HG02763 (cell line): ENCODE data around the gene UTP11.

ENCODE experiments used
- ATAC-seq: cut with Tn5 transposase; IDR thresholded peaks from one replicate; pipeline ENCODE4 v1.9.1; 2021; ENCODE audit warnings: mild to moderate bottlenecking, moderate library complexity; ENCODE audit not compliant: unreplicated experiment

Gene UTP11

DNA sequence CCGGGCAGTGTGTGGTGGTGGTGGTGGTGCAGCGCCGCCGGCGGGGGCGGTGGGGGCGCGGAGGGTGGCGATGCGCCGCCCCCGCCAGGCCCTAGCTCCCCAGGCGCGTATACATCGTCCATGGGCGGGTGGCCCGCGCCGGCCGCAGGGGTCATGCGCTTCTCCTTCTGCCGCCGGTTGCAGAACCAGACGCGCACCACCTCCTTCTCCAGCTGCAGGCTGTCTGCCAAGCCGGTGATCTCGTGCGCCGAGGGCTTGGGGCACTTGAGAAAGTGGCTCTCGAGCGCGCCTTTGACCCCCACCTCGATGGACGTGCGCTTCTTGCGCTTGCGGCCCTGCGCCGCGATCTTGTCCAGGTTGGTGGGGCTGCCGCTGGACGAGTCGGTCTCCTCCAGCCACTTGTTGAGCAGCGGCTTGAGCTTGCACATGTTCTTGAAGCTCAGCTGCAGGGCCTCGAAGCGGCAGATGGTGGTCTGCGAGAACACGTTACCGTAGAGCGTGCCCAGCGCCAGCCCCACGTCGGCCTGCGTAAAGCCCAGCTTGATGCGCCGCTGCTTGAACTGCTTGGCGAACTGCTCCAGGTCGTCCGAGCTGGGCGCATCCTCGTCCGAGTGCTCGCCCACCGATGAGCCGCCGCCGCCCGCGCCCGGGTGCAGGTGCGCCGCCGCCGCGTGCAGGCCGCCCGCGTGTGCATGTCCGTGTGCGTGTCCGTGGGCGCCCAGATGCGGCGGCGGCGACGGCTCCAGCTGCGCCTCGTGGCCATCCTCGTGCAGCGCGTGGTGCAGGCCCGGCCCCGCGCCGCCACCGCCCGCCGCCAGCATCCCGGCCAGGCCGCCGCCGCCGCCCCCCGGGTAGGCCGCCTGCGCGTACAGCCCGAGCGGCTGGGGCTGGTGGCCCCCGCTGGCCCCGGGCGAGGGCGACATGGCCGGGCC lies 33.1 kb downstream of the UTP11 start:
- no peak for ATAC-seq

DNA sequence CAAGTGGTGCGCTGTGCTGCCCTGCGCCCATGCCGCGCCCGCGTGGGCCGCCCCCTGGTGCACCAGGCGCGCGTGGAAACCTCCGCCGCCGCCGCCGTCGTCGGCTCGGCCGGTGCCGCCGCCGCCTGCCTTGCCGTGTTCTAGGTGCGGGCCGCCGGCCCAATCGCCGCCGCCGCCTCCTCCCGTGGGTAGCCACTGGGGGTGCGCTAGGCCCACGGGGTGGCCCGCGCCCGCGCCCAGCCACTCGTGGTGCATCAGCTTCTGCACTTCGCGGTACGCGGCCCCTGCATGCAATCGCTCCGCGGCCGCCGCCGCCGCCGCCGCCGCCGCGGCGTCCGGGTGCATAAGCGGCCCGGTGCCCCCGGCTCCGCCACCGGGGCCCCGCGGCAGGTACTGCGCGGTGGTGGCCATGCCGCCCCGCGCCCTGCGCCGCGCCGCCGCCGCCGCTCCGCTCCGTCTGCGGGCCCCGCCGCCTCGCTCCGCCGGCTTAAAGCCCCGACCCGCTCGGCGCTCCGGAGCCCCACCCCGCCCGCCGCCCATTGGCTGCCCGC lies 33.9 kb downstream of the UTP11 start, which contains the start of gene POU3F1:
Gene POU3F1, minus strand, starts transcription at position 461 of the 551 bp plus-strand sequence. Its CDS starts 50 bp downstream, at position 411.
- no peak for ATAC-seq

DNA sequence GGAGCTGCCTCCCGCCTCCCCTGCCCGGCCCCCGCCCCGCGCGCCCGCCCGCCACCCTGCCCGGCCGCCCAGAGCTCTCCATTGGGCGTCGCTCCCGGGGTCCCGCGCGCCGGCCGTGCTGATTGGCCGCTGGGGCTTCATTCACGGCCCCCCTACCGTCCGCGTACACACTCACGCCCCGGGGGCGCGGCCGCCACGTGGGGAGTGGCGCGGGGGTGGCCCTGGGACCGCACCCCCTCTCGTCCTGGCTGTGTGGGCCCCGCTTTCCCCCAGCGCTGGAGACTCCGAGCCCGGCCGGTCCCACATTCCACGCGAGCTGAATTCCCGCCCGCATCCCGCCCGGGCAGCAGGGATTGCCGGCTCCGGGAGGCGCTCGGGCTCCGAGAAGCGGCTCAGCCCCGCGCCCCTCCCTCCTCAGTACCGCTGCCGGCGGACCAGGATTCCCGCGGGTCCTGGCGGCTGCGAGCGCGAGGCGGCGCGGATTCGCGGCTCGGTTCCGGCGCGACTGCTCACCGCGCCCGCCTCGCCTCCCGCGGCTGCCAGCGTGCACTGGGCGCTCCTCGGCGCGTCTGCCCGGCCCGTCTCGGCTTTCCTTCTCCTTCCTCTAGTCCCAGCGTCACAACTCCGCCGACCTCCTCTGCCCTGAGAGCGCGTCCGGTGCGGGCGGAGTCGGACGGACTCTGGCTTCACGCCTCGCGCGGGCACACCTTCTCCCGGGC lies 34.5 kb downstream of the UTP11 start:
- ATAC-seq: peak; percentile 65

DNA sequence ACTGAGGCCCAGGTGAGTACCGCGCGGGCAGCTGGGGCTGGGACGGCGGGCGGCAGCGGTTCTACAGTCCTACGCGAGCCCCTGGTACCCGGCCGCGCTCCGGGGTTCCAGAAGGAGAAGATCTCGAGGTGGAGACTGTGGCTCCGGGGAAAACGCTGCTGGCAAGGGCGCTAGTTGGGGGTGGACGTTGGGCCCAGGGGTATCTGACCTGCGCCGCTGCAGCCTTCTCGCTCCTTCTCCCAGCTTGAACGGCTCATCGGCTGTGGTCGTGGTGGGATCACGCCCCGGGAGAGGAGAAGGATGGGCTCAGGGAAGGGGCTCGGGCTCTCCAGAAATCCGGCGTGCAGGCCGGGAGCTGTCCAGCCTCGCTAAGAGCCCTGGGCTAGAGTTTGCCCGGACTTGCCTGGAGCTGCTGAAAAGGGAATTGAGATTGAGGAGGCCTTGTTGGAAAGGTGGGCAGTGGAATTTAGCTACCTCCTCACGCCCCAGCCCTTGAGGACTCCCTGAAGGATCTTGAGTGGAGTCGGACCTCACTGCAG lies 35.1 kb downstream of the UTP11 start:
- no peak for ATAC-seq

DNA sequence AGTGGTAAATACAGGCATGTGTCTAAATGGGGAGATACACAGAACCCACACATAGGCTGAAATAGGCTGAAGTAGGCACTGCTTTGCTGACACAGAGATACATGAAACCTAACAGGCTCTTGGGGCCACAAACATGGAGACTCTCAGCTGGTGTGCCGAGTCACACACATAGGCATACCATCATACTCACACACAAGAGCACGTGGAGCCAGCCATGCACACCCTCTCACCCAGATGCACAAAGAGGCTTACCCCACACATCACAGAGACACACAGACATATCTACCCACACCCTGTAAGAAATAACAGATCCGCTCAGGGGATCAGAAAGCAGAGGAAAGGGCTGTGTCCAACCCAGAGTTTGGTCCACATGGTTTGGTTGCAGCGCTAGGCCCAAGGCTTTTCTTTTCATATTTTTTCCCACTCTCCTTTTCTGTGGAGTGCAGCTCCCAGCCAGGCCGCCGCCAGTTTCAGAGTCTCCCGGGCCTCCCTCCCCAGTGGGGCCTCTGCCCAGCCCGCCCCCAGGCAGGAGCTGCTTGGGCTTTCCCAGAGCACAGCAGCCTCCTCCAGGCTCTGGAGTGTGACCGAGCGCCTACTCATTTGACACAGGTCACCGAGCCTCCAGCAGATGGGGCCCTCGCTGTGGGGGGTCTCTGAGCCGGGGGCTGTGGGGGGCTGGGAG lies 38.0 kb downstream of the UTP11 start:
- ATAC-seq: no peak

DNA sequence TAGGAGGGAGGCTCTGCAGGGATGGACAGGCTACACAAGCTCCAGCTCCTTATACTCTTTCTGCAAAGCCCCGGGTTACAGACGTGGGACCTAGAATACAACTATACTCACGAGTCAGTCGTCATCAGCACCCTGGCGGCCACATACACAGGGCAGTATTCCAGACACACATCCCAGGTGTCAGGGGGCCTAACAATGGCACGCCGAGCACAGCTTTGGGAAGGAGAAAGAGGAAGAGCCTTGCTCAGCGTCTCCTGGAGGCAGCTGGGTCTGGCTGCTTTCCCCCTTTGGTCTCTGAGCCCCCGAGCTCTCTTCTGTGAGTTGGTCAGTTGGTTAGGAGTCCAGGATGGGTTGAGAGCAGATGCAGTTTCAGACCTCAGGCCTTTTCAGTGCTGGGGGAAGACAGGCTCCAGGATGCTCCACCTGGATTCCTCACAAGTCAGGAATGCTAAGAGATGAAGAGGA lies 38.6 kb downstream of the UTP11 start:
- ATAC-seq: no peak

DNA sequence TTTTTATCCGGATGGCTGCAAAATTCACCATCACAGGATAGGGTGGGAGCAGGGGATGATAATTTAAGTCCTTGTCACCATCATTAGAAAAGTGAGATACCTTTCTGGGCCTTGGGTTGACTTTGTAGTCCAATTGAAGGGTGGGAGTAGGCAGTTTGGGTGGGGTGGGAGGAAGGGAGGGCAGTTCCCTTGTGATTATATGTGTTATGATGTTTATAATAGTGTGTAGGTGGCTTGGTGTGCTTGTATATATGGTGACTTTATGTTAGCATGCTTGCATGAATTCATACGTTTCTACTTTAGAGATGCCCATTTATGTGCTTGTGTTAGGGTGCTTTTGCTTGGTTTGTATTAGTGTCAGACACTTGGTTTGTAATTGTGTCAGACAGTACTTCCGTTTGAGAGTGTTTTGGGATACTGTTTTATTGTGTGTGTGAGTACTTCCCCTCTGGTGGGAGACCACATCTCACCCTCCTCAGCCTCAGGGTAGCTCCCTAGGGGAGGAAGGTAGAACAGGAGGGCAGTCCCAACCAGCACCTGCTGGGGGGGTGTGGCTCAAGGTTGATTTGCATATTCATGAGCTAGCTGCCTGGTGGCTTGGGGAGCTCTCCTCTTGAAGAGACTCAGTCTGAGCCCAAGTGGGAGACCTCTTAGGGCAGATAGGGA lies 40.3 kb downstream of the UTP11 start:
- no peak for ATAC-seq

DNA sequence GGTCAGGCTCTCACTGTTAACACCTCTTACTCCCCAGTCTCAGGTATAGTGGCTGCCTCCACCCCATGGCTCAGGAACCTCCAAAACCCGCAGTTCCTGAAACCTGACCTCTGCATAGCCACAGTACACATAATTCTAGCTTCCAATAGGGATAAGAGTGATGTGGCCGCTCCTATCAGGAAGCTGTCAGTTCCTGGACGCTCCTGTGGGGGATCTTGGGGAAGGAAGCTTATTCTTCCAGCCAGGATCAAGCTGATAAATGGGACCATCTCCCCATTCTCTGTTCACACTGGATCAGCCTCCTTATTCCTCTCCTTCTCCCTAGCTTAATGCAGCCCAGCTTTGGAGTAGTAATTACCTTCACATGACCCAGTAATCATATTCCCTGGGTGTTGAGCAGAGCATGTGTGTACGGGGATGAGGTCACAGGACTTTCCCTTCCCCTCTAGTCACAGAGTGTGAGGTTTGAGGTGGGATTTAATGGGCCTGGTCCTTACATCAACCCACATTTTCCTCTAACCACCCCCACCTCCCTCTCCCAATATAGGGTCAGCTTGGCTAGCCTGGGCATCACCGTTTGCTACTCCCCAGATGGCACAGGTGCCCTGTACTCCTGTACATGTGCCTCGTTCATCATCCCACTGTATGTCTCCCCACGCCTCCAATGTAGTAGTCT lies 41.0 kb downstream of the UTP11 start:
- ATAC-seq: no peak

DNA sequence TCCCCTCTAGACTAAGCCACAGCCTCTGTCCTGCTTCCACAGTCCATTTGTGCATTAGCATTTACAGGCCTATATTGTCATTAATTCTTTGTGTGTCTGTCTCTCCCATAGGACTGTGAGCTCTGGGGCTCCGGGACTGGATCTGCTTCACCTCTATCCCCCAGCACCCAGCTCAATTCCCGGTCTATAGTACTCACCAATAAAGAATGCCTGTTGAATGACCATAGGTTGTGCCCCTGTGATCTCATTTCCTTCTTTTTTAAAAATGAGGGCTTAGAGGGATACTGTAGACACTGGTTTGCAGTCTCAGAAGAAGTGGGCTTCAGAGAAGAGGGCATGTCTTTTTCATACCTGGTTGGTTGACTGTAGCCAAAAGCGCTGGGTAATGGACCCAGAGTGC lies 42.9 kb downstream of the UTP11 start:
- ATAC-seq: no peak

DNA sequence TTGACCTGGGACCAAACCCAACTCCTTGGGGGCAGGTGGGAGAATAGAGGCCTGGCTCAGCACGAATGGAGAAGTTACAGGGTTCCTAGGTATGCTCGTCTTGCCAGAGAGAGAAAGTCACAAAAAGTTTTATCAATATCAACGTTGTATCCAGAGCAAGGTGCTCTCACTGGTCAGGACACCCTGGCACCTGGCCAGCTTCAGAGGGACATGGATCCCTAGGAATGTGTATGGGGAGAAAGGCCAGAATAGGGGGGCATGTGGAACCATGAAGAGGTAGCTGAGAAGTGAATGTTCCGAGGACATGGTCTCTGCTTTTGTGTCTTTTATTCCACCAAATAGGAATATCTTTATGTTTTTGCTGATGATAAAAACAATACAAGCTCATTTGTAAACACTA lies 43.4 kb downstream of the UTP11 start:
- ATAC-seq: no peak

DNA sequence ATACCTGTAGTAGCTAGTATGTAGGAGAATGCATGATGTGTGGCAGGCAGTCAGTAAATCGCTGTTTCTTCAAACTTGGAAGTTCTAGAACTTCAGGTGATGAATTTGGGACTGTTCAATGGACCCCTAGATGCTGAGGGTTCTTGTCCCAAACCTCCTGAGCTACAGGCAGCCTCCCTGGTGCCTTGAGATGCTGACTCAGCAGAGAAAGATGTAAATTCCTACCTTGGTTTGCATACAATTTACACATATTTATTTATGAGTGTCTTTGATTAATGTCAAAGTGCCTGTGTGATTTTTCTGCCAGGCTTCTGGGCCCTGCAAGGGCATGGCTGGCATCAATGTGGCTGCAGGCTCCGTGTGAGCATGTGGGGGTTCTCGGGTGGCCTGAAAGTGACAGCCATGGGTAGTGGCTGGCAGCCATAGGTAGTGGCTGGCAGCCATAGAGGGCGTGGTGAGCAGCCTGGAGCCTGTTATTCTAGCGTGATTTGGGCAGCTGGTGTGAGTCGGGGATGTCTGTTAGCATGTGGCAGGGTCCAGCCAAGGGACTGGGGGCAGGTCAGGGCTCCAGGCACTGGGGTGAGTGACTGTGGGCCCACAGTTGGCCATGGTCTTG lies 47.2 kb downstream of the UTP11 start:
- no peak for ATAC-seq

DNA sequence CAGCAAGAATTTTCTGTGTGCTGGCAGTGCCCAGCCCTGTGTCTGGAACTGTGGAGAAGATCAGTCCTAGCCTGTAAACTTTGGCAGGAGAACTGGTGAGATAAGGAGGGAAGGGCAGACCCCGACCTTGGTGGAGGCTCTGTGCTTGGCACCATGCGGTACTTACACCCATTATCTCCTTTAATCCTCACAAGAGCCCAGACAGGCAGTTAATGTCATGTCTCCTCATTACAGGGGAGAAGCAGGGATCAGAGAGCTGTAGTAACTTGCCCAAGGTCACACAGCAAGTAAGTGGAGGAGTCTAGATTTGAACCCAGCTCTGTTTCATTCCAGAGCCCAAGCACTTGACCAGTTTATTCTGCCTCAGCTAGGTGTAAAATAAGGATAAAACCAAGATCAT lies 48.0 kb downstream of the UTP11 start:
- no peak for ATAC-seq

DNA sequence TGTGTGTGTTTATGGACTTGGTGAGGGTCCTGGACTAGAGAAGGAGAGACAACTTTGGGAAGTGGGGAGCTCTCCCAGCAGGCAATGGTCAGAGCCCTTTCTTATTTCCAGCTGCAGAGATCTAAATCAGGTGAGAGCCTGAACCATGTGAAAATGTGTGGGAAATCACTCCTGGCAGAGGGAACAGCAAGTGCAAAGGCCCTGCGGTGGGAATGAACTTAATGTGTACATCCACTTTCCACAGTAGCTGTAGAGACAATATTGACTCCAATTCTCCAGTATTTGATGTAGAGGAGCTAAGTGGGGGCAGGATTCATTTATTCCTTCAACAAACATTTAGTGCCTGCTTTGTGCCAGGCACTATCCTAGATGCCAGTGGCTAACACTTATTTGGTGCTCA lies 48.8 kb downstream of the UTP11 start:
- ATAC-seq: no peak

DNA sequence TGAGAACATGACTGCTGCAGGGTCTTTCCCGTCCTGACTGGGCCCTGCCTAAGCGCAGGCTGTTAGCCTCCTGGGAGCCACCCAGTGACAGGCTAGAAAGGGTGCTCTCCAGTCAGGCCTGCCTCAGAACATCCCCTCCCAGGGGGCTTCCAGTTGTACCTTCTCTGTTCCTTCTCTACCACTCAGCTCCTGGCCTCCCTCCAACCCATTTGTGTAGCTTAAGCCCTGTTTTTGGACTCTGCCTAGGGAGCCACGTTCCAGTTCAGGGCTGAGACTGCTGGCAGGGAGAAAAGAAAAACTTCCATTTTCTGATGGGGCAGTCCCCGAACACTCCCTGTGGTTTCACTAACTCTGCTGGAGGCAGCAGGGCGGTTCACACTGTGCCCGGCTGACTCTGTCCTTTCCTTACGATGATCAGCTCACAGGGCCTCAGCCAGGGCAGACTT lies 49.4 kb downstream of the UTP11 start:
- peak; percentile 47 for ATAC-seq

DNA sequence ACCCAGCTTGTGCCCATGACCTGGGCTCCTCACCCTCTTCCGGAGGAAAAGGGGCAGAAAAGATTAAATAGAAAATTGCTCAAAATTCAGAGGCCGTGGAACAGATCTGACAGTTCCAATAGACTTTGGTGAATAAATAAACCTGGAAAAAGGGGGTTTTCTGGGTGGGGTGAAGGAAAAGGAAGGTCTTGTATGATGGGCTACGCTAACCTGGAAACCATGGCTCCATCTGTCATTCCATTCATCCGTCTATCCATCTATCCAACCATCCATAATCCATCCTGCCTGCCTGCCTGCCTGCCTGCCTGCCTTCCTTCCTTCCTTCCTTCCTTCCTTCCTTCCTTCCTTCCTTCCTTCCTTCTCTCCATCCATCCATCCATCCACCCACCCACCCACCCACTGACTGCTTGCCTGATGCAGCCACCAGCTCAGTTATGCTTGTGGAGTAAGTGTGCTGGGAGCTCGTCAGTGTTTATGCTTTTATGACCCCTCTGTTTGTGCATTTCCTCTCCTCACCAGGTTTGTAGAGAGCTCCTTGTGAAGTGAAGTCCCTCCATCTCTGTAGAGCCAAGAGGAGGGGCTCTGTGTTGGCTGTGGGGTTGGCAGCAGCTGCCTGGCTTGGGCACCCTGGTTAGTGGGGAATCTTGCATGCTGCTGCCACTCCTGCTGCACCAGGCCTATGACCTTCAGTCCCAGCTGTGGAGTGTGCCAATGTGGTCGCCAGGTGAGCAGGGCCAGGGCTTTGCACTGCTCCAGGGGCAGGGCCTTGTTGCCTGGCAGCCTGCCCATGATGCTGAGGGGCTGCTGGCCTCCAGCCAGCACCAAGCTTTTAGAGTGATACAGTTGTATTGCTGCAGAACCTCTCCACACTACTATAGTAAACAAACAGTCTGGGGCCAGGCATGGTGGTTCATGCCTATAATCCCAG lies 50.1 kb downstream of the UTP11 start:
- no peak for ATAC-seq

DNA sequence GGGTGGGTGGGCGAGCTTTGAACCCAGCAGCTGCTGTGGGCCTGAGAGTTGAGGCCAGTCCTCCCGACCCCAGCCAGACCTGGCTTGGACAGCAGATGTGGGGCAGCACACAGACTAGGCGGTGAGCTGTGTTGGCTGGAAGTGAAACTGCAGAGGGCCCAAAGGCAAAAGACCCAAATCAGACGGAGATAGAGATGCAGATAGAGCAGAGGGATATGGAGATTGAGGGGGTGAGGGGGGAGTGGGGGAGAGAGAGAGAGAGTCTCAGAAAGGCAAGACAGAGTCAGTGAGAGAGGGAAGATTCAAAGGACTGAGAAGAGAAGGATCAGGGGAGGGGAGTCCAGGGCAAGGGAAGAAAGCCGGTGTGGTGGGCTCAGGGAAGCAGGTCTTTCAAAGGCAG lies 51.1 kb downstream of the UTP11 start:
- ATAC-seq: no peak

DNA sequence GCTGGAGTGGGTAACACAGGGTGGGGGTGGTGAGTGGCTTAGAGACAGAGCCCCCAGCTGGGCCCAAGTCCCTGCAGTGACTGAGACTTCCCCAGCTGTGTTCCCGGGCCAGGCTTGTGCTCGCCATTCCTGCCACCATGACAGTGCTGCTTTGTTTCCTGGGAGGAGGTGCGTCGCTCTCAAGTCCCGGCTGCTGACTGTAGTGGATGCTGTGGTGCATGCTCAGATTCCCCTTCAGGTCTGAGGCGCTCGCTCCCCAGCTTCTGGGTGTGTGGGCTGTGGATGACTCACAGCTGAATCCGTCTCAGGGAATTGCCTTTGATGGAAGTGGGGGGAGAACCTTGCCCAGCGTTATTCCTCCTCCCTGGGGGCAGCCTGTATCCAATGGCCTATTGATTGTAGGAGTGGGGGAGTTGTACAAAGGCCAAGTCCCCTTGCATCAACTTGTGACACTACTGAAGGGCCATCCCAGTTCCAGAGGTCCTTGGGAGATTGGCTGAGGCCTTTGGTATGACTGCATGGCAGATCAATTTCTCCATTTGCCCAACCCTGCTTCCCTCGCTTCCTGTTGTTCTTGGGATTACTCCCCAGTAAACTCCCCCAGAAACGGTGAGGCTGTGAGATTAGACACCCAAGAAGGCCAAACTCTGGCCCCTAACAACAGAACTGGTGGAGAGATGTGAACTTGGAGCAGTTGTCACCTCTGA lies 51.8 kb downstream of the UTP11 start:
- ATAC-seq: no peak
